Measurements from ENCODE around the gene RUFY2.
A peak's percentile ranks its signal among the peaks of the same experiment; 100 is the strongest.
"Not testable (repeated sequence)": the region's sequence is repeated elsewhere in the genome, so short reads cannot be mapped to it uniquely, and the experiment has no call there.

Gene RUFY2

GRCh38 chr10:68318331-68319059 is 88.6 kb downstream of the RUFY2 start:
- no peak for DNase-seq

DNA sequence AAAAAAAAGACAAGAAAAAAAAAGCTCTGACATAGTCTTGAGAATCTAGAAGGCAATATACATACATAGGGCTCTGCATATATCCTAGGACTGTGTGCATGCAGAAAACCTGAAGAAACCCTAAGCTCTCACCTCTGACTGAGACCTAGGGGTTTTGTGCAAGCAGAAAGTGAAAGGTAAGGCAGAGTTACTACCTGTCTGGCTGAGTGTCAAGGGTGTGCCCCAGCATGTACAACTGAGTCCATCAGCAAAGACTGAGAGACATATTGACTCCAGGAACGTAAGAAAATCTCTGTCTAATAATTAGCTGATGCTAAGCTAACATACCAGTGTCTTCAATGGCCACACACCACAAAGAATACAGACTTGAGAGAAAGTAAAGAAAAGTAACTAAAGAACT is 91.5 kb downstream of the RUFY2 start:
- no peak for DNase-seq

- not testable (repeated sequence) for DNase-seq
Observed at GRCh38 chr10:68314930-68315329, 92.1 kb downstream of the RUFY2 start.

GRCh38 chr10:68310531-68310930 is 96.5 kb downstream of the RUFY2 start:
- DNase-seq: no peak

DNA sequence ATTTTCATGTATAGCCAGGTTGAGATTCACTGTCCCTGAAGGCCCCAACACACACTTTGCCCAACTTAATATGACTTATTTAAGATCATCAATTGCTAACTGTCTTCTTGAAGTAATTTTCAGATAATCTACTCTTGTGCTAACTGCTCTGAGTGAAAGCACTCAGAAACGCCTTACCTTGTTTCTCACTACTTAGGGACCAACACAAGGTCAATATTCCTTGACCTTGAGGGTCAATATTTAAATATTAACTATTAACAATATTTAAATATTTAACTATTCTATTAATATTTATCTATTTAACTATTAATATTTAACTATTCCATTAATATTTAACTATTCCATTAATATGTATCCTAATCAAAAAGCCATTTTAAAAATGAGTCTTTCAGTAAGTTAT is 101.2 kb downstream of the RUFY2 start:
- DNase-seq: no peak

DNA sequence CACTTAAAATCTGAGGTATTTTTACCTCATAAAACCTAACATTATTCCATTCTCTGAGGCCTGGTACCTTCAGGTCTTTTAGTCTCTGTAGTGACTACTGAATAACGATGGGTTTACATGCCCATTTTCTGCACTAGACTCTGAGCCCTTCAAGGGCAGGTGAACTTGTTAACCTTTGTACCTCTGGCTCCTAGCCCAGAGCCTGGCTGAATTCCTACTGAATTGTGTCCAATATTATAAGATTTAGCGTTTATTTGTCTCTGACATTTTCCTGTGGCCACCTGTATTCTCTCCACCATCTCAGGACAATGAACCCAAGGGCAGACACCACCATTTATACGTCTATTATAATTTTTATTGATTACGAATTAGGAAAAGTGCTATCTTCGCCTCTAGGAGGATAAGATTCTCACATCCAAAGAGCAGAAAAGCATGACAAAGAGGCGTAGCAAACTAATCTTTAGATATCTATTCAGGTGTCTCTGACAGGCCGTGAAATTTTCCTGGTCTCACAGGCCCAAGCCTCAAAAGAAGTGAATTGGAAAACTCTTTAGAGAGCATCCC is 103.1 kb downstream of the RUFY2 start:
- no peak for DNase-seq

- DNase-seq: no peak
Observed at GRCh38 chr10:68302871-68303270, 104.2 kb downstream of the RUFY2 start.

GRCh38 chr10:68302503-68302823 is 104.6 kb downstream of the RUFY2 start:
- no peak for DNase-seq

DNA sequence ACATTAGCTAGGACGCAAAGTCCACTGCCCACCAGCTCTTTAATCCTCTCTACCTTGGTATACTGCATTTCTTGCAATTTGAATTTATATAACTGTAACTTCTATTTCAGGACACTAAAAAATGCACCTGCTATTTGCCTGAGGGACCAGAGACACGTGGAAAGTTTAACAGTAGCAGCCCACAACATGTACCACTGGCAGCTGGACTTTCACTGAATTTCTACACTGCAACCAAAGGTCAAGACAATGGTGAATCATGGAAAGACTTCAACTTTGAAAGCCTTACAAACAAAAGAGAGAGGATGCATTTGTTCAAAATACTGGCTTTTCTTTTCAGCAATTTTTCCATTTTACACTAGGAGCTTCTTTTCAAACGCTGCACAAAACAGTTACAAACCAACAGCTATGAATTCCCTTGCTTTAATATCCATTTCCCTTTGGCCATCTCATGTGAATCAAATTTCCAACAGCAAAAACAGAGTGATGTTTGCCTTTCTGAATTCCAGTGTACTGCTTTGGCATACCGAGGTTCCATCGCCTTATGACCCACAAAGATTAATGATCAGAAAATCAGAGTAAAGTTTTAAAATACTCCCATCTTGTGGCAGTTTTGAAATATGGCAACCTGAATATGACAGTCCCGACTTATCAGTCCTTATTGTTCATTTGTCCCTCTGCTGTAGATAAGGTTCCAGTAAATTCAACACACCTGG is 105.1 kb downstream of the RUFY2 start:
- DNase-seq: peak; percentile 8 to 55

GRCh38 chr10:68301301-68301700 is 105.8 kb downstream of the RUFY2 start:
- DNase-seq: no peak

DNA sequence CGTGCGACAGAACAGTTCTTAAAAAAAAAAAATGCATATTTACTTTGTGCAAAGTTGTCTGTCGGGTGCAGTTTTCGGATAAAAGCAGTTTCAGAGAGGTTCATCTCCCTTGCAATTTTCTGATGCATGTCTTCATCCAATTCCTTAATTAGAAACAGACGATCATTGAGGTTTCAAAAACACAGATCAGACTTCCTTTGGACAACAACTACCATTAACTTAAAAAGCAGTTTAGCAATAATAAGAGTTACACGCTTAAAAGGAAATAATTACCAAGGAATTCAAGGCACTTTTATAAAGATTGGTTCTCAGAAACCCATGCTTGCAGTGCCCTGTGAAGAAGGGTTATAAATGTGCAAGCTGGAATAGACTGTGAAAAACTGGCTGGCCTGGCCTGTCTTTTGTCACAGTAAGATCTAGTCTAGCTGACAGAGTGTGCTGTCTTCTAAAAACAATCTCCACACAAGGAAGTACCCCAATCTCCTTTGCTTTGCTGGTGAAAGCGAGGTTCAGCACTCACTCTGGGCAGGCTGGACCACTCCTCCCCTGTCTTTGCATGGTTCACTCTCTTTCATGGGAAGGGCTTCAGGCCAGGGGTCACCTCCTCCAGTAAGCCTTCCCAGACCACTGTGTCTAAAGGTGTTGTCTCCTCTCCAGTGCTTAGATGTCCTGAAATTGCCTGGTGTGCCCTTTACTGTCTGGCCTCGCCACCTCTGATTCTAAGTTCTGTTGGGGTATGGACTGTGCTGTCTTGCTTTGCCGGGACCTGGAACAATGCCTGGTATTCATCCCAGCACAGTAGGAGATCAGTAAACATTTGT is 110.0 kb downstream of the RUFY2 start:
- no peak for DNase-seq
